Spleen (tissue), 11 donors: ENCODE measurements around the gene FAM174B. TPM values are rescaled to one million over a fixed set of nuclear protein-coding genes. Genes with fewer than 3 reads are reported as not detected.

Experiments
- DNase-seq: peaks from one replicate; pipeline ENCODE4 v3.0.0-alpha.2; 2020
- H3K27ac ChIP-seq, 8 donors: fragments of 200-600 bp; sonication (generic) in 7 of 8; 1 replicate in 4 of 8; 2 replicates in 4 of 8; pipeline versions ENCODE4 v1.5.0 to v1.8.0; 2016 to 2021; ENCODE audit warnings: inconsistent platforms in 4 of 8, mild to moderate bottlenecking in 4 of 8, moderate library complexity in 1 of 8
- H3K27me3 ChIP-seq, 7 donors: fragments of 200-600 bp; sonication (generic) in 6 of 7; replicated peaks in 1 of 7; 1 replicate in 4 of 7; 2 replicates in 3 of 7; pipeline versions ENCODE4 v1.5.0 to v1.8.0; 2016 to 2021; ENCODE audit warnings: inconsistent platforms in 3 of 7, mild to moderate bottlenecking in 1 of 7
- H3K36me3 ChIP-seq, 6 donors: fragments of 200-600 bp; sonication (generic) in 5 of 6; 1 replicate in 4 of 6; 2 replicates in 2 of 6; pipeline versions ENCODE4 v1.5.0 to v1.8.0; 2016 to 2021; ENCODE audit warnings: inconsistent platforms in 2 of 6
- H3K4me1 ChIP-seq, 6 donors: fragments of 200-600 bp; sonication (generic) in 5 of 6; 1 replicate in 3 of 6; 2 replicates in 3 of 6; pipeline versions ENCODE4 v1.5.0 to v1.8.0; 2016 to 2021; ENCODE audit warnings: inconsistent platforms in 3 of 6
- H3K4me3 ChIP-seq, 8 donors: fragments of 200-600 bp; sonication (generic) in 7 of 8; 1 replicate in 4 of 8; 2 replicates in 4 of 8; pipeline versions ENCODE4 v1.5.0 to v1.8.0; 2016 to 2021; ENCODE audit warnings: inconsistent platforms in 4 of 8, mild to moderate bottlenecking in 4 of 8, moderate library complexity in 2 of 8
- H3K9me3 ChIP-seq, 8 donors: fragments of 200-600 bp; sonication (generic) in 7 of 8; 1 replicate in 4 of 8; 2 replicates in 4 of 8; pipeline versions ENCODE4 v1.5.0 to v1.8.0; 2016 to 2021; ENCODE audit warnings: inconsistent platforms in 4 of 8
- POLR2A ChIP-seq, 3 donors: fragments of 450-650 bp; IDR thresholded peaks; one replicate each; pipeline ENCODE4 v1.5.1; 2017; ENCODE audit warnings: antibody characterized with exemption in 3 of 3, mild to moderate bottlenecking in 1 of 3
- POLR2AphosphoS5 ChIP-seq, 3 donors: sonication (generic); formaldehyde crosslinking; IDR thresholded peaks; one replicate each; pipeline ENCODE4 v1.5.1; 2017; ENCODE audit warnings: antibody characterized with exemption in 3 of 3
- WGBS, 5 donors: extraction: QIAGEN DNeasy Blood & Tissue Kit in 3 of 5; methylation state at CpG; one replicate each; pipeline versions ENCODE4 v1.1.5 to v1.1.7; 2013 to 2018; 5-methylcytosine and 5-hydroxymethylcytosine counted together
- intact Hi-C: fragments of 100-400 bp; cut with DNase I; formaldehyde crosslinking; loops from one replicate; pipeline ENCODE4 v1.15.0; 2023; ENCODE audit warnings: low total_unique reads
- polyA plus RNA-seq, 3 donors: library from polyadenylated mRNA; stranded (reverse); fragments of 200-250 nt; gene quantifications; one replicate each; pipeline ENCODE4 v1.2.1, GENCODE V29; 2013
- total RNA-seq, 7 donors: library from RNA; depleted of rRNA in 3 of 7; stranded (reverse); fragments of >200 nt in 3 of 7; fragmentation: NEBNext Ultra II Directional in 4 of 7; extraction: Animal tissue kit (Norgen Biotek cat#: 25700) in 4 of 7; gene quantifications; one replicate each; pipeline versions ENCODE4 v1.1.0 to v1.2.1, GENCODE V29; 2016 to 2021
- TF ChIP-seq, protein P1 (sequence below), 11 experiments: fragments of 200-600 bp in 7 of 11; fragments of 450-650 bp in 4 of 11; sonication (generic) in 4 of 11; IDR thresholded peaks in 8 of 11; conservative IDR thresholded peaks in 3 of 11; 1 replicate in 7 of 11; 2 replicates in 4 of 11; pipeline versions ENCODE4 v1.4.0 to v1.8.0; 2016 to 2021; ENCODE audit warnings: antibody characterized with exemption in 11 of 11, inconsistent platforms in 4 of 11, mild to moderate bottlenecking in 1 of 11
- donor health status: healthy with polysubstance abuse.
- donor health status: DM: no; HTN: no; CAD: no; lungs with moderate emphysema.
- donor health status: DM: no; HTN: no; CAD: no.
- donor health status: Bipolar disorder and iron deficiency.
- donor health status: healthy.
- donor health status: DM: no; HTN: no; CAD: no.
- donor health status: DM: yes; HTN: yes; CAD: no.

The FAM174B gene
- total and polyA plus RNA-seq, 10 donors: 2.1 to 17.9 (median 8.8) TPM

DNA sequence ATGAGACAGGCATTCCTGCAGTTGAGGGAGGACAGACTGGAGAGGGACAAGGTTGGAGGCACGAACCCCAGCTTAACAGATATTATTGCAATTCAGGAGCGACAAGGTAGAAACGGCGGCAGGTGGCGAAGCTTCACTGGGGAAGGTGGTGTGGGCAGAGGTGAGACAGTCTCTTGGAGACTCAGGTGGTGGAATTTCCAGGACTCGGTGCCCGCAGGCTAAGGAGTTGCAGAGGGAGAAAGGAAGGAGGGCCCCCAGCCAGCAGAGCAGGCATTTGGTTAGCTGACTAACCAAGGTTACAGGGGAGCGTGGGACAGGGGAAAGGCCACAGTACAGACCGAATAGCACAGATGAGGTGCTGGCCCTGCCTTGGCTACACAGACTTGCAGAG is 3.0 kb downstream of the FAM174B start:
- no peak for DNase-seq
- TF ChIP-seq, protein P1, sequence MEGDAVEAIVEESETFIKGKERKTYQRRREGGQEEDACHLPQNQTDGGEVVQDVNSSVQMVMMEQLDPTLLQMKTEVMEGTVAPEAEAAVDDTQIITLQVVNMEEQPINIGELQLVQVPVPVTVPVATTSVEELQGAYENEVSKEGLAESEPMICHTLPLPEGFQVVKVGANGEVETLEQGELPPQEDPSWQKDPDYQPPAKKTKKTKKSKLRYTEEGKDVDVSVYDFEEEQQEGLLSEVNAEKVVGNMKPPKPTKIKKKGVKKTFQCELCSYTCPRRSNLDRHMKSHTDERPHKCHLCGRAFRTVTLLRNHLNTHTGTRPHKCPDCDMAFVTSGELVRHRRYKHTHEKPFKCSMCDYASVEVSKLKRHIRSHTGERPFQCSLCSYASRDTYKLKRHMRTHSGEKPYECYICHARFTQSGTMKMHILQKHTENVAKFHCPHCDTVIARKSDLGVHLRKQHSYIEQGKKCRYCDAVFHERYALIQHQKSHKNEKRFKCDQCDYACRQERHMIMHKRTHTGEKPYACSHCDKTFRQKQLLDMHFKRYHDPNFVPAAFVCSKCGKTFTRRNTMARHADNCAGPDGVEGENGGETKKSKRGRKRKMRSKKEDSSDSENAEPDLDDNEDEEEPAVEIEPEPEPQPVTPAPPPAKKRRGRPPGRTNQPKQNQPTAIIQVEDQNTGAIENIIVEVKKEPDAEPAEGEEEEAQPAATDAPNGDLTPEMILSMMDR (IDR thresholded peaks at IDR 0.05 in 8 of 11, conservative IDR thresholded peaks at IDR 0.05 in 3 of 11): no peak
- TF ChIP-seq POLR2AphosphoS5 (IDR thresholded peaks at IDR 0.05) (no peak), POLR2A (IDR thresholded peaks at IDR 0.05) (no peak)
- H3K4me3 ChIP-seq: no peak overlapping the region
- H3K4me1 ChIP-seq: peaks cover 8 to 30% (median 17%) of the 10 kb centered on the region in 6 donors
- 90 to 95% (median 93%) methylated on average over 9 of the region's 9 CpGs for WGBS, 5 donors
- H3K27ac ChIP-seq: no peak overlapping the region
- intact Hi-C loops: no loop called here
- H3K27me3 ChIP-seq: peaks cover 0 to 72% (median 18%) of the 10 kb centered on the region in 7 donors
- peaks cover 0 to 10% (median 1%) of the 10 kb centered on the region in 8 donors for H3K9me3 ChIP-seq
- H3K36me3 ChIP-seq: no peaks in the 10 kb centered on the region

DNA sequence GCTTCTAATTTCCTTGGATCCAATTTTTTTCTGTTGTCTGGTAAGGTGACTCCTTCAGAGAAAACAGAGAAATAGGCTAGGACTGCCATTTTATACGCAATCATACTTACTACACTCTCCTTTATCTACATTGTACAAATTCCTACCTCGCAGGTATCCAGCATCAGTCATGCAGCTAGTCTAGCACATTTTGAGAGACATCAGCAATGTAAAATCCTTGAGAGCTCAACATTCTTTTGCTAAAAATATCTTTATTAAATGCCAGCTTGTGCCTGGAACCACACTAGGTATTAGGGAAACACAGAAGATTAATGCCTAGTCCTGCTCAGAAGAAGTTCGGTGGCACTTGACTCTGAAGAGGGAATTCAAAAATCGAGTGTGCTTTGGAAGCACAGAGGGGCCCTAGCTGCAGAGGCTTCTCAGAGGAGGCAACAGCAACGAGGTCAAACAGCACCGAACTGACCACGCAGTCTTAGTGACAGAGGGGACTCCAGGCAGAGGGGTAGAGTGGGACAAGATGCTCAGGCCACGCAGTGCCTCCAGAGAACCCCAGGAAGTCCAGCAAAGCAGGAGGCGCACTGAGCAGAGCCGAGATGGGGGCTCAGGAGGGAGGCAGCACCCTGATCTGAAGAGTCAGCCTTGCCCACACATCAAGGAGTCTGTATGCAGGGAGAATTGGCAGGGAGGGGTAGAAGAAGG is 3.5 kb downstream of the FAM174B start:
- Histone ChIP-seq H3K9me3 (peaks cover 0 to 10% (median 1%) of the 10 kb centered on the region in 8 donors), H3K4me3 (no peak overlapping the region), H3K4me1 (peaks cover 8 to 30% (median 17%) of the 10 kb centered on the region in 6 donors), H3K27me3 (peaks cover 0 to 67% (median 18%) of the 10 kb centered on the region in 7 donors), H3K27ac (no peak overlapping the region), H3K36me3 (no peaks in the 10 kb centered on the region)
- intact Hi-C loops: no loop called here
- WGBS, 5 donors: 85 to 91% (median 90%) methylated on average over 10 of the region's 10 CpGs
- DNase-seq: no peak
- TF ChIP-seq, protein P1 (IDR thresholded peaks at IDR 0.05 in 8 of 11, conservative IDR thresholded peaks at IDR 0.05 in 3 of 11): no peak
- TF ChIP-seq POLR2A (IDR thresholded peaks at IDR 0.05) (no peak), POLR2AphosphoS5 (IDR thresholded peaks at IDR 0.05) (no peak)

DNA sequence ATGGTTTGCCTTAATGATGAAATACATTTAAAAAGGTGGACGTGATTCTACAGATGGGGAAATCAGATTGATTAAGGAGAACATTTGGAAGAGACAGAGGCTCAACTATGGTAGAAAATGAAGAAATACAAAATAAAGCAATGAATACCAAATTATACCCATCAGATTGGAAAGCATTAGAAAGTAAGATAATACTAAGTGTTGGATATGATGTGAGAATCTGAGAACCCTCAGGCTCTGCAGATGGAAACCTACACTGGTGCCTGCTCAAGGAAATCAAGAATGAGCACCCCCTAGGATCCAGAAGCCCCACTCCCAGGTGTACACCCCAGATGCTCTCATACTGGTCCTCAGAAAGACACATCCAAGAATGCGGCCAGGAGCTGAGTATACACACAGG is 4.6 kb downstream of the FAM174B start:
- DNase-seq: no peak
- H3K36me3 ChIP-seq: no peaks in the 10 kb centered on the region
- H3K4me3 ChIP-seq: no peak overlapping the region
- TF ChIP-seq POLR2AphosphoS5 (IDR thresholded peaks at IDR 0.05) (no peak), POLR2A (IDR thresholded peaks at IDR 0.05) (no peak)
- TF ChIP-seq, protein P1 (IDR thresholded peaks at IDR 0.05 in 8 of 11, conservative IDR thresholded peaks at IDR 0.05 in 3 of 11): no peak
- peaks cover 0 to 8% (median 0%) of the 10 kb centered on the region in 8 donors for H3K9me3 ChIP-seq
- H3K27ac ChIP-seq: no peak overlapping the region
- 90 to 96% (median 94%) methylated on average over 2 of the region's 2 CpGs for WGBS, 5 donors
- peaks cover 0 to 56% (median 14%) of the 10 kb centered on the region in 7 donors for H3K27me3 ChIP-seq
- intact Hi-C loops: no loop called here
- H3K4me1 ChIP-seq: peaks cover 8 to 27% (median 17%) of the 10 kb centered on the region in 6 donors

DNA sequence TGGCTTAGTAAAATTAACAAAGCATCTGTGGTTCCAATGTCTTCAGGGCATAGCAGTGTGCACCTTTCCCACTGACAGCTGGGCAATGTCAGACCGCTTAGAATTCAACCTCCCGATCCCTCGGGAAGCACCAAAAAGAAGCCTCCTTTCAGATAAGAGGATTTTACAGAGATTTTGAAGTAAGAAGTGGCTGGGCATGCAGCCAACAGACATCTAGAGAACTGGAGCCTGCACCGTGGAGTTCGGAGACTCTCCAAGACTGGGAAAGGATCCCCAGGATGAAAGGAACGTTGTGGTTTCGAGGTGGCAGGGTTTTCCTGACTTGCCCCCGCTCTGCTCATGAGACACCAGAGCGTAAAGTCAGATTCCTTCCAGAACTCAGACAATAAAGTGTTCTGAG is 5.3 kb downstream of the FAM174B start:
- no peak for DNase-seq
- Histone ChIP-seq H3K27ac (no peak overlapping the region), H3K36me3 (no peaks in the 10 kb centered on the region), H3K27me3 (peaks cover 0 to 49% (median 6%) of the 10 kb centered on the region in 7 donors), H3K4me3 (no peak overlapping the region), H3K4me1 (peaks cover 8 to 20% (median 14%) of the 10 kb centered on the region in 6 donors), H3K9me3 (peaks cover 0 to 8% (median 0%) of the 10 kb centered on the region in 8 donors)
- WGBS, 5 donors: 76 to 87% (median 81%) methylated on average over 9 of the region's 9 CpGs
- intact Hi-C loops: no loop called here
- TF ChIP-seq POLR2AphosphoS5 (IDR thresholded peaks at IDR 0.05) (no peak), POLR2A (IDR thresholded peaks at IDR 0.05) (no peak)
- TF ChIP-seq, protein P1 (IDR thresholded peaks at IDR 0.05 in 8 of 11, conservative IDR thresholded peaks at IDR 0.05 in 3 of 11): no peak
